GM23338 (cell line): ENCODE data around the gene VPS41. TPM values are rescaled to one million over a fixed set of nuclear protein-coding genes. Genes with fewer than 3 reads are reported as not detected.

Experiments used
- ATAC-seq: fragments of 200-7000 bp; cut with Tn5 transposase; 3 replicates; pipeline ENCODE4 v1.9.1; 2020
- DNase-seq: peaks from one replicate; pipeline ENCODE4 v3.0.0-alpha.2; 2015; ENCODE audit warnings: low spot score
- H2AFZ ChIP-seq: fragments of 200-600 bp; sonication (generic); 2 replicates; pipeline ENCODE4 v1.8.0; 2016; ENCODE audit warnings: antibody characterized with exemption, mild to moderate bottlenecking, moderate library complexity
- H3F3A ChIP-seq: fragments of 200-600 bp; sonication (generic); replicated peaks from 2 replicates; pipeline ENCODE4 v1.8.0; 2017; ENCODE audit warnings: antibody characterized with exemption, mixed run types, low read depth
- H3K27ac ChIP-seq: fragments of 200-600 bp; sonication (generic); 2 replicates; pipeline ENCODE4 v1.6.1; 2016; ENCODE audit warnings: low read depth
- H3K27me3 ChIP-seq: fragments of 200-600 bp; sonication (generic); 2 replicates; pipeline ENCODE4 v1.8.0; 2016; ENCODE audit warnings: mild to moderate bottlenecking, mixed run types, moderate library complexity; ENCODE audit not compliant: insufficient read depth
- H3K36me3 ChIP-seq: fragments of 200-600 bp; sonication (generic); 2 replicates; pipeline ENCODE4 v1.8.0; 2016; ENCODE audit warnings: mild to moderate bottlenecking; ENCODE audit not compliant: insufficient read depth
- H3K4me1 ChIP-seq: fragments of 200-600 bp; sonication (generic); 2 replicates; pipeline ENCODE4 v1.8.0; 2016; ENCODE audit warnings: mild to moderate bottlenecking, moderate library complexity; ENCODE audit not compliant: insufficient read depth
- H3K4me2 ChIP-seq: fragments of 200-600 bp; sonication (generic); 2 replicates; pipeline ENCODE4 v1.7.1; 2017; ENCODE audit warnings: mixed run types
- H3K4me3 ChIP-seq: fragments of 200-600 bp; sonication (generic); 2 replicates; pipeline ENCODE4 v1.6.1; 2016; ENCODE audit warnings: mixed run types
- H3K79me2 ChIP-seq: fragments of 200-600 bp; sonication (generic); replicated peaks from 2 replicates; pipeline ENCODE4 v1.8.0; 2017; ENCODE audit warnings: mild to moderate bottlenecking; ENCODE audit not compliant: insufficient read depth
- H3K9me2 ChIP-seq: fragments of 200-600 bp; sonication (generic); 2 replicates; pipeline ENCODE4 v1.8.0; 2017; ENCODE audit not compliant: insufficient read depth
- H4K20me1 ChIP-seq: fragments of 200-600 bp; sonication (generic); replicated peaks from 2 replicates; pipeline ENCODE4 v1.8.0; 2017; ENCODE audit warnings: mild to moderate bottlenecking; ENCODE audit not compliant: insufficient read depth
- H3K27ac Mint-ChIP-seq: 2 replicates; pipeline ENCODE4 v1.8.0; 2020; ENCODE audit warnings: inconsistent platforms, mild to moderate bottlenecking, moderate library complexity, mixed read lengths
- H3K27me3 Mint-ChIP-seq: 3 replicates; pipeline ENCODE4 v1.8.0; 2022; ENCODE audit warnings: low read depth, mild to moderate bottlenecking, moderate library complexity, mixed read lengths, inconsistent platforms; ENCODE audit not compliant: insufficient read depth, poor library complexity
- H3K36me3 Mint-ChIP-seq: 3 replicates; pipeline ENCODE4 v1.8.0; 2021; ENCODE audit warnings: low read depth, mild to moderate bottlenecking, inconsistent platforms, moderate library complexity, mixed read lengths
- H3K4me1 Mint-ChIP-seq: 3 replicates; pipeline ENCODE4 v1.8.0; 2020; ENCODE audit warnings: mild to moderate bottlenecking, inconsistent platforms, mixed read lengths
- H3K4me3 Mint-ChIP-seq: 3 replicates; pipeline ENCODE4 v1.8.0; 2021; ENCODE audit warnings: moderate library complexity, mild to moderate bottlenecking, inconsistent platforms, mixed read lengths
- H3K9me3 Mint-ChIP-seq: 3 replicates; pipeline ENCODE4 v1.8.0; 2020; ENCODE audit warnings: moderate library complexity, mild to moderate bottlenecking, inconsistent platforms, mixed read lengths
- CREB1 ChIP-seq: fragments of 250-450 bp; sonication (Bioruptor Pico); IDR thresholded peaks from 2 replicates; pipeline ENCODE4 v1.5.0; 2020; ENCODE audit warnings: low read depth, mild to moderate bottlenecking, moderate library complexity
- EZH2phosphoT487 ChIP-seq: fragments of 200-600 bp; sonication (generic); IDR thresholded peaks from one replicate; pipeline ENCODE4 v1.8.1; 2018; ENCODE audit warnings: antibody characterized with exemption; ENCODE audit not compliant: unreplicated experiment
- JUNB ChIP-seq: IDR thresholded peaks from one replicate; pipeline ENCODE4 v1.6.1; 2016; ENCODE audit warnings: antibody characterized with exemption; ENCODE audit not compliant: unreplicated experiment
- NANOG ChIP-seq: IDR thresholded peaks from 2 replicates; pipeline ENCODE4 v1.6.1; 2016; ENCODE audit warnings: antibody characterized with exemption, borderline replicate concordance
- POLR2AphosphoS5 ChIP-seq: IDR thresholded peaks from 2 replicates; pipeline ENCODE4 v1.6.1; 2016; ENCODE audit warnings: antibody characterized with exemption, low read depth
- STAT1 ChIP-seq: IDR thresholded peaks from one replicate; pipeline ENCODE4 v1.6.1; 2016; ENCODE audit warnings: antibody characterized with exemption; ENCODE audit not compliant: unreplicated experiment
- polyA plus RNA-seq: library from polyadenylated mRNA; unstranded; fragments of >200 nt; fragmentation: Nextera tagmentation; extraction: Ambion mirVana; gene quantifications from 2 replicates; pipeline ENCODE4 v1.2.1, GENCODE V29; 2016
- total RNA-seq: library from RNA; depleted of rRNA; stranded (reverse); fragments of >200 nt; shearing (Covaris generic); gene quantifications from 2 replicates; pipeline ENCODE4 v1.2.3, GENCODE V29; 2014
- TF ChIP-seq, protein P1 (sequence below), 2 experiments: fragments of 200-600 bp in 1 of 2; sonication (generic) in 1 of 2; conservative IDR thresholded peaks; 2 replicates each; pipeline versions ENCODE4 v1.5.1 to v1.6.1; 2016 to 2017; ENCODE audit warnings: antibody characterized with exemption in 2 of 2, low read depth in 2 of 2, mild to moderate bottlenecking in 2 of 2, moderate library complexity in 1 of 2
- TF ChIP-seq, protein P2 (sequence below): IDR thresholded peaks from 2 replicates; pipeline ENCODE4 v1.6.1; 2016; ENCODE audit warnings: antibody characterized with exemption
- TF ChIP-seq, protein P3 (sequence below): IDR thresholded peaks from one replicate; pipeline ENCODE4 v1.6.1; 2018; ENCODE audit warnings: antibody characterized with exemption; ENCODE audit not compliant: unreplicated experiment

The VPS41 gene
- total and polyA plus RNA-seq, 2 experiments from 2014 or later = 20.2 to 41.2 TPM

DNA sequence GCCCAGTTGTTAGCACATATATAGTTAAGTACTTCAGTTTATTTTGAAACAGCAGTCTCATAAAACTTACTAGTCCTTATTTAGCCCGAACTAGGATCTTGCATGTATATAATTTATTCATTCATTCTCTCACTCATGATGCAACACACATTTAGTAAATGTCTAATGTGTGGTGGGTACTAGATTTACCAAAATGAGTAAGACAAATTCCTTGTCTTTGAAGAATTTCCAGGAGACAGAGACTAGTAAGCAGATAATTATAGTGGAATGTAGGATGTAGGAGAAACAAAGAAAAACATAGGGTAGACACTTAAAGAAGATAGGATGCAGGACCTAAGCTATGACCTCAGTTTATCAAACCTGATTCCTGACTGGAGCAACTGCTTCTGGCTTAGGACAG is 157.6 kb downstream of the VPS41 start (continued):
- TF ChIP-seq NANOG (no peak), STAT1 (no peak), EZH2phosphoT487 (no peak)

DNA sequence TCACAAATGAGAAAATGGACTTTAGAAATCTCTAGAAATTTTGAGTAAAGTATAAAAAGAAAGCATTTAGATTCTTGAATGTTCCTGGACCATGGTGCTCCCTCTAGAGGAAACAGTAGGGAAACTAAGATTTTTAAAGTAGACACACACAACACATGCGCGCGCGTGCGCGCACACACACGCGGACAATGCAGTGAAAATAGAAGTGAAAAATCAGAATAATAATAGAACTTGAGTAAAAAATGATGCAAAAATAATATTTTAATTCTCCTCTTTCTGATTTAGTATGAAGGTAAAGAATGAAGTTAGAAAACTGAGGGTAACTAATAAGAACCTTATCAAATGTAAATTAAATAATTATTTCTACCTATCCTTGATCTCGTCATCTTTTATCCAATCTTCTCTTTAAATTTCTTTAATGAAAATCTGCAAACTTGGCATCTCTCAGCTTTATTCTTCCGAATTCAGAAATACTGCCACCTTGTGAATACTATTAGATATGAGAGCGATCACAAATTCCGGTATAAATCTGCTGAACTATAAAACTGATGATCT is 160.9 kb downstream of the VPS41 start:
- H3K4me1 ChIP-seq = peaks cover 23% of the 10 kb centered on the region
- no peak for ATAC-seq
- H3K36me3 Mint-ChIP-seq = peaks cover 8% of the 10 kb centered on the region; the same call in 1 of the 3 replicates
- no peaks in the 10 kb centered on the region for H4K20me1 ChIP-seq
- H3K36me3 ChIP-seq = peaks cover 9% of the 10 kb centered on the region
- H3K27me3 ChIP-seq = no peaks in the 10 kb centered on the region
- no peak overlapping the region for H3K4me2 ChIP-seq
- TF ChIP-seq JUNB = no peak
- TF ChIP-seq, protein P1, sequence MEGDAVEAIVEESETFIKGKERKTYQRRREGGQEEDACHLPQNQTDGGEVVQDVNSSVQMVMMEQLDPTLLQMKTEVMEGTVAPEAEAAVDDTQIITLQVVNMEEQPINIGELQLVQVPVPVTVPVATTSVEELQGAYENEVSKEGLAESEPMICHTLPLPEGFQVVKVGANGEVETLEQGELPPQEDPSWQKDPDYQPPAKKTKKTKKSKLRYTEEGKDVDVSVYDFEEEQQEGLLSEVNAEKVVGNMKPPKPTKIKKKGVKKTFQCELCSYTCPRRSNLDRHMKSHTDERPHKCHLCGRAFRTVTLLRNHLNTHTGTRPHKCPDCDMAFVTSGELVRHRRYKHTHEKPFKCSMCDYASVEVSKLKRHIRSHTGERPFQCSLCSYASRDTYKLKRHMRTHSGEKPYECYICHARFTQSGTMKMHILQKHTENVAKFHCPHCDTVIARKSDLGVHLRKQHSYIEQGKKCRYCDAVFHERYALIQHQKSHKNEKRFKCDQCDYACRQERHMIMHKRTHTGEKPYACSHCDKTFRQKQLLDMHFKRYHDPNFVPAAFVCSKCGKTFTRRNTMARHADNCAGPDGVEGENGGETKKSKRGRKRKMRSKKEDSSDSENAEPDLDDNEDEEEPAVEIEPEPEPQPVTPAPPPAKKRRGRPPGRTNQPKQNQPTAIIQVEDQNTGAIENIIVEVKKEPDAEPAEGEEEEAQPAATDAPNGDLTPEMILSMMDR (conservative IDR thresholded peaks at IDR 0.05; ENCODE audit: low read depth in 2 of 2) = peak; percentile 33 to 61
- TF ChIP-seq, protein P2, sequence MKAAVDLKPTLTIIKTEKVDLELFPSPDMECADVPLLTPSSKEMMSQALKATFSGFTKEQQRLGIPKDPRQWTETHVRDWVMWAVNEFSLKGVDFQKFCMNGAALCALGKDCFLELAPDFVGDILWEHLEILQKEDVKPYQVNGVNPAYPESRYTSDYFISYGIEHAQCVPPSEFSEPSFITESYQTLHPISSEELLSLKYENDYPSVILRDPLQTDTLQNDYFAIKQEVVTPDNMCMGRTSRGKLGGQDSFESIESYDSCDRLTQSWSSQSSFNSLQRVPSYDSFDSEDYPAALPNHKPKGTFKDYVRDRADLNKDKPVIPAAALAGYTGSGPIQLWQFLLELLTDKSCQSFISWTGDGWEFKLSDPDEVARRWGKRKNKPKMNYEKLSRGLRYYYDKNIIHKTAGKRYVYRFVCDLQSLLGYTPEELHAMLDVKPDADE = no peak
- peaks cover 26% of the 10 kb centered on the region for H3K4me1 Mint-ChIP-seq
- no peak overlapping the region for H3K4me3 Mint-ChIP-seq
- H2AFZ ChIP-seq = no peak overlapping the region
- no peak overlapping the region for H3K4me3 ChIP-seq
- H3K9me3 Mint-ChIP-seq = no peaks in the 10 kb centered on the region
- H3F3A ChIP-seq = no peaks in the 10 kb centered on the region
- H3K79me2 ChIP-seq = no peaks in the 10 kb centered on the region
- no peaks in the 10 kb centered on the region for H3K27me3 Mint-ChIP-seq
- no peaks in the 10 kb centered on the region for H3K9me2 ChIP-seq
- no peak overlapping the region for H3K27ac Mint-ChIP-seq
- no peak overlapping the region for H3K27ac ChIP-seq
- DNase-seq = peak; percentile 27

DNA sequence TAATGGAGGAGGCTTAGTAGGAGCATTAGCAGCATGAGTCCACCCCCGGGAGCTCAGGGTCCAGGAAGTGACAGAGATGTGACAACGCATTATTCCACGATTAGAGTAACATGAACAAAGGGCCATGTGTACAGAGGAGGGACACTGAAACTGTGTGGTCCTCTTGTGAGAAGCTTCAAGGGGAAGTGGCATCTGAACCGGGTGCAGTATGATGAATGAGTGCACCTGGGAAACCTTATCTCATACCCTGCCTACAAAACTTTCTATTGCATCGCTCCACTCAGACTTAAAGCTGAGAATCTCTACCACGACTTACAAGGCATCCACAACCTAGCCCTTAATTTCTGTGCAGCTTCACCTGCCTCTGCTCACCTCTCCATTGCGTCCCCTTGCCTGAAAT is 162.6 kb downstream of the VPS41 start:
- no peak for ATAC-seq
- Histone ChIP-seq H3K27me3 (no peaks in the 10 kb centered on the region), H3F3A (no peaks in the 10 kb centered on the region), H2AFZ (no peak overlapping the region), H3K4me2 (no peak overlapping the region), H3K79me2 (no peaks in the 10 kb centered on the region), H3K9me2 (no peaks in the 10 kb centered on the region), H3K27ac (no peak overlapping the region), H4K20me1 (no peaks in the 10 kb centered on the region), H3K36me3 (peaks cover 9% of the 10 kb centered on the region), H3K4me1 (peaks cover 7% of the 10 kb centered on the region; the same call in 1 of the 2 replicates), H3K4me3 (no peak overlapping the region)
- H3K9me3 Mint-ChIP-seq = no peaks in the 10 kb centered on the region
- no peaks in the 10 kb centered on the region for H3K27me3 Mint-ChIP-seq
- no peak overlapping the region for H3K4me3 Mint-ChIP-seq
- H3K27ac Mint-ChIP-seq = peak overlapping the region; percentile 18
- DNase-seq = no peak
- H3K36me3 Mint-ChIP-seq = 0 out of 3 replicates have a peak, but pooled peaks cover 4% of the 10 kb centered on the region
- peaks cover 10% of the 10 kb centered on the region for H3K4me1 Mint-ChIP-seq
- TF ChIP-seq, protein P3, sequence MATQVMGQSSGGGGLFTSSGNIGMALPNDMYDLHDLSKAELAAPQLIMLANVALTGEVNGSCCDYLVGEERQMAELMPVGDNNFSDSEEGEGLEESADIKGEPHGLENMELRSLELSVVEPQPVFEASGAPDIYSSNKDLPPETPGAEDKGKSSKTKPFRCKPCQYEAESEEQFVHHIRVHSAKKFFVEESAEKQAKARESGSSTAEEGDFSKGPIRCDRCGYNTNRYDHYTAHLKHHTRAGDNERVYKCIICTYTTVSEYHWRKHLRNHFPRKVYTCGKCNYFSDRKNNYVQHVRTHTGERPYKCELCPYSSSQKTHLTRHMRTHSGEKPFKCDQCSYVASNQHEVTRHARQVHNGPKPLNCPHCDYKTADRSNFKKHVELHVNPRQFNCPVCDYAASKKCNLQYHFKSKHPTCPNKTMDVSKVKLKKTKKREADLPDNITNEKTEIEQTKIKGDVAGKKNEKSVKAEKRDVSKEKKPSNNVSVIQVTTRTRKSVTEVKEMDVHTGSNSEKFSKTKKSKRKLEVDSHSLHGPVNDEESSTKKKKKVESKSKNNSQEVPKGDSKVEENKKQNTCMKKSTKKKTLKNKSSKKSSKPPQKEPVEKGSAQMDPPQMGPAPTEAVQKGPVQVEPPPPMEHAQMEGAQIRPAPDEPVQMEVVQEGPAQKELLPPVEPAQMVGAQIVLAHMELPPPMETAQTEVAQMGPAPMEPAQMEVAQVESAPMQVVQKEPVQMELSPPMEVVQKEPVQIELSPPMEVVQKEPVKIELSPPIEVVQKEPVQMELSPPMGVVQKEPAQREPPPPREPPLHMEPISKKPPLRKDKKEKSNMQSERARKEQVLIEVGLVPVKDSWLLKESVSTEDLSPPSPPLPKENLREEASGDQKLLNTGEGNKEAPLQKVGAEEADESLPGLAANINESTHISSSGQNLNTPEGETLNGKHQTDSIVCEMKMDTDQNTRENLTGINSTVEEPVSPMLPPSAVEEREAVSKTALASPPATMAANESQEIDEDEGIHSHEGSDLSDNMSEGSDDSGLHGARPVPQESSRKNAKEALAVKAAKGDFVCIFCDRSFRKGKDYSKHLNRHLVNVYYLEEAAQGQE = no peak
- no peak for TF ChIP-seq CREB1
- no peak for TF ChIP-seq POLR2AphosphoS5
- TF ChIP-seq, protein P1 (conservative IDR thresholded peaks at IDR 0.05; ENCODE audit: low read depth in 2 of 2) = no peak
